ENCODE measurements around the gene P3H2. TPM values are rescaled to one million over a fixed set of nuclear protein-coding genes. Genes with fewer than 3 reads are reported as not detected.
"Not testable (repeated sequence)": the region's sequence is repeated elsewhere in the genome, so short reads cannot be mapped to it uniquely, and the experiment has no call there.

P3H2 gene, protein sequence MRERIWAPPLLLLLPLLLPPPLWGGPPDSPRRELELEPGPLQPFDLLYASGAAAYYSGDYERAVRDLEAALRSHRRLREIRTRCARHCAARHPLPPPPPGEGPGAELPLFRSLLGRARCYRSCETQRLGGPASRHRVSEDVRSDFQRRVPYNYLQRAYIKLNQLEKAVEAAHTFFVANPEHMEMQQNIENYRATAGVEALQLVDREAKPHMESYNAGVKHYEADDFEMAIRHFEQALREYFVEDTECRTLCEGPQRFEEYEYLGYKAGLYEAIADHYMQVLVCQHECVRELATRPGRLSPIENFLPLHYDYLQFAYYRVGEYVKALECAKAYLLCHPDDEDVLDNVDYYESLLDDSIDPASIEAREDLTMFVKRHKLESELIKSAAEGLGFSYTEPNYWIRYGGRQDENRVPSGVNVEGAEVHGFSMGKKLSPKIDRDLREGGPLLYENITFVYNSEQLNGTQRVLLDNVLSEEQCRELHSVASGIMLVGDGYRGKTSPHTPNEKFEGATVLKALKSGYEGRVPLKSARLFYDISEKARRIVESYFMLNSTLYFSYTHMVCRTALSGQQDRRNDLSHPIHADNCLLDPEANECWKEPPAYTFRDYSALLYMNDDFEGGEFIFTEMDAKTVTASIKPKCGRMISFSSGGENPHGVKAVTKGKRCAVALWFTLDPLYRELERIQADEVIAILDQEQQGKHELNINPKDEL
- total RNA-seq: not detected in 2 replicates

DNA sequence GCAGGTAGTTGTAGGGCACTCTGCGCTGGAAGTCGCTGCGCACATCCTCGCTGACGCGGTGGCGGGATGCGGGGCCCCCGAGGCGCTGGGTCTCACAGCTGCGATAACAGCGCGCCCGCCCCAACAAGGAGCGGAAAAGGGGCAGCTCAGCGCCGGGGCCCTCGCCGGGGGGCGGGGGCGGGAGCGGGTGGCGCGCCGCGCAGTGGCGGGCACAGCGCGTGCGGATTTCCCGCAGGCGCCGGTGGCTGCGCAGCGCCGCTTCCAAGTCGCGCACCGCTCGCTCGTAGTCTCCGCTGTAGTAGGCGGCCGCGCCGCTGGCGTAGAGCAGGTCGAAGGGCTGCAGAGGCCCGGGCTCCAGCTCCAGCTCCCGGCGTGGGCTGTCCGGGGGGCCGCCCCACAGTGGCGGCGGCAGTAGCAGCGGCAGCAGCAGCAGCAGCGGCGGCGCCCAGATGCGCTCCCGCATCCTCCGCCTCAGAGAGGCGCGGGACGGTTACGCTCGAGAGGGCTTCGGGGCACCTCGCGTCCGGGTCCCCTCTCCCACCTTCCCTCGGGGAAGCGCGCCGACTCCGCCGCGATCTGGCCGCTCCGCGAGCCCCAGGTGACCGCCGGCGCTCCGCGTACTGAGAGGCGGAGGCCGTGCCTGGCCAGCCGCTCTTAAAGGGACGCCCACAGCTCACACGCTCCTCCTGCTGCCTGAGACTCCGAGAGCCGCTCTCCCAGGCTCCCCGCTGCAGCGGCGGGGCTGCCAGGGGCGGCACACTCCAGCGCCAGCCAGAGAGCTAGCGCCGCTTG lies at the start of gene P3H2:
P3H2 (minus strand) TSS at position 629 of the 792 bp plus-strand sequence; CDS start at position 463, 166 bp downstream.
- Mint-ChIP-seq H3K9me3 (no peaks in the 10 kb centered on the region), H3K36me3 (ENCODE audit: low read depth) (no peaks in the 10 kb centered on the region), H3K27me3 (ENCODE audit: insufficient read depth) (peaks cover 56% of the 10 kb centered on the region), H3K4me1 (ENCODE audit: low read depth) (peaks cover 5% of the 10 kb centered on the region), H3K4me3 (peak within 1 kb of the TSS; percentile 40), H3K27ac (no peak within 1 kb of the TSS)
- DNase-seq (ENCODE audit: low spot score): no peak
- intact Hi-C loops (cut with micrococcal nuclease): no loop called here

DNA sequence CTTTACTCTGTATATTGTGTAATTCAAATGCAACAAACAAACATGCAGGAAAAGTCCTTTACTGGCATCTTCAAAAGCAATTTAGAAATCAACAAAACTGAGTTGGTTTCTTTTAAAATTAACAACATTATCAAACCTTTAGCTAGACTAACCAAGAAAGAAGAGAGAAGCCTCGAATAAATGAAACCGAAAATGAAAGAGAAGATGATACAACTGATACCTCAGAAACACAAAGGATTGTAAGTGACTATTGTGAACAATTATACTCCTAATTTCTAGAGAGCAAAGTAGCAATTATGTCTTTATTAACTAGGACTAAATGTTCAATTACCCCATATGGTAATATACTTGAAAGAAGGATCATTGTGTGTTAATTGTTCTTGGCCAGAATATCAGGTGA lies 49.2 kb upstream of the P3H2 start:
- H3K9me3 Mint-ChIP-seq: no peaks in the 10 kb centered on the region
- peak overlapping the region; percentile 24 for H3K4me3 Mint-ChIP-seq
- H3K27me3 Mint-ChIP-seq (ENCODE audit: insufficient read depth): peaks cover 8% of the 10 kb centered on the region
- H3K27ac Mint-ChIP-seq: no peak overlapping the region
- intact Hi-C loops (cut with micrococcal nuclease): loop anchor here (2.0 kb wide), 1 partner anchor 33 kb away; no protein-coding TSS in a partner anchor
- no peaks in the 10 kb centered on the region for H3K36me3 Mint-ChIP-seq (ENCODE audit: low read depth)
- peaks cover 11% of the 10 kb centered on the region for H3K4me1 Mint-ChIP-seq (ENCODE audit: low read depth)
- DNase-seq (ENCODE audit: low spot score): no peak

DNA sequence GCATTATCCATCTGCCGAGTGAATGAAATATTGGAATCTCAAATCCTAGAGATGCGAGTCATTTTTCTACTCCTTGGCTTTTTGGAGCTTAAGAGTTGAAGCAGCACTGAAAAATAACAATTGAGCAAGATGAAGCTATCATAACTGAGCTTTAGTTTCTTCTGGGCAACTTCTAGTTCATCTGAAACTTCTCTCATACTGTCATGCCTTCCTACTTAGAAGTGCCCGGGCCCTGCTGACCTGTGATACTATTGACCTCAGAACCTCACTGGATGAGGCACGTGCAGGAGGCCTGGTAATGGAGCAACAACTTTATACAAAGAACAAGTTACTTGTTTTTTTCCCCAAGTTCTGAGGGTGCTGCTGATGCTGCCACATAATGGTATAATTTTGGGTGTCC lies 48.5 kb upstream of the P3H2 start:
- peak overlapping the region; percentile 24 for H3K4me3 Mint-ChIP-seq
- intact Hi-C loops (cut with micrococcal nuclease): no loop called here

DNA sequence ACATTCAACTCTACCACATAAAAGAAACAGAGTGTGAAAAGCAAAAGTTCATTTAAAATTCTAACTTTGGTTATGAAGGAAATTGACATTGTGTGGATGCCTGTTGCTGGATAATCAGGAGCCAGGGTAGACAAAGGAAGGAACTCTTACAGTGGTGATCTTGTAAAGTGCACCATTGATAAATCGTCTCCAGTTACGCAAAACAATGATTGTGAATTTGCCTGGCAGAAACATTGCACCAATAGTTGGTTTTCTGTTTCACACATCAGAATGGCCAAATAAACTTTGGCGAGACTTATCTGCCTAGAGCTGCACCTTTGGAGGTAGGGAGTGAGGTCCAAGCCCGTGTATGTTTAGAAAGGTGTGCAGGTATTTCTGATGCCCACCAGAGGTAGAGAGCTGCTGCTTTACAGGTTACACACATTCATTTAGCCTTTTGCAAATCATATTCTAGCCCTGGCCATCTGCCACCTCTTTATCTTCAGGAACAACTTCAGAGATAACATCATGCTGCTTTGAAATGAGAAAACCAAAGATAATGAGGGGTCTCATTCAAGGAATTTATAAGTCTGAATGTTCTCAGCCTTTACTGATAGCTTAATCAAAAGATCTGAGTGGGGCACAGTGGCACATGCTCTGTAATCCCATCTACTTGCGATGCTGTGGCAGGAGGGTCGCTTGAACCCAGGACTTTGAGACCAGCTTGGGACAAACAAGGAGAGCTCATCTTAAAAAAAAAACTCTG lies 47.4 kb upstream of the P3H2 start:
- Mint-ChIP-seq H3K4me1 (ENCODE audit: low read depth) (peaks cover 11% of the 10 kb centered on the region), H3K9me3 (no peaks in the 10 kb centered on the region), H3K4me3 (no peak overlapping the region), H3K27me3 (ENCODE audit: insufficient read depth) (peaks cover 8% of the 10 kb centered on the region), H3K36me3 (ENCODE audit: low read depth) (no peaks in the 10 kb centered on the region), H3K27ac (no peak overlapping the region)
- intact Hi-C loops (cut with micrococcal nuclease): no loop called here
- no peak for DNase-seq (ENCODE audit: low spot score)

More for the DNA sequence above, 48.5 kb upstream of the P3H2 start:
- DNase-seq (ENCODE audit: low spot score): no peak
- peaks cover 11% of the 10 kb centered on the region for H3K4me1 Mint-ChIP-seq (ENCODE audit: low read depth)
- peaks cover 8% of the 10 kb centered on the region for H3K27me3 Mint-ChIP-seq (ENCODE audit: insufficient read depth)
- H3K9me3 Mint-ChIP-seq: no peaks in the 10 kb centered on the region
- H3K36me3 Mint-ChIP-seq (ENCODE audit: low read depth): no peaks in the 10 kb centered on the region
- no peak overlapping the region for H3K27ac Mint-ChIP-seq

DNA sequence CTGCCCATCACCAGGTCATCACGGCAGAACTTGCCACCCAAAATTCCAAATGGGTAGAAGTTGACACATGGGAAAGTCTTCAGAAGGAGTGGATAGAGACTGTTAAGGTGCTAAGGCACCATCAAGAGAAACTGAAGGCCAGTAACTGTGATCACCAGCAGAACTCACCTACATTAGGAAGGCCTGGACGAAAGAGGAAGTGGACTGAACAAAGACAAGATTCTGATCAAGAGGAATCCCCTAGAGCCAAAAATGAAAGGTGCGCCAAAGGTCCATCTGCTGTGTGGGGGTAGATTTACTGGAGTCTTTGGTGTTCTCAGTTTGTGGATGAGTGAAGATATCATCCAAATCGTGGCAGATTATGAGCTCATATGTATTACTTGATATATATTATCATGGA lies 46.3 kb upstream of the P3H2 start:
- no peaks in the 10 kb centered on the region for H3K36me3 Mint-ChIP-seq (ENCODE audit: low read depth)
- no peak overlapping the region for H3K27ac Mint-ChIP-seq
- no peaks in the 10 kb centered on the region for H3K9me3 Mint-ChIP-seq

DNA sequence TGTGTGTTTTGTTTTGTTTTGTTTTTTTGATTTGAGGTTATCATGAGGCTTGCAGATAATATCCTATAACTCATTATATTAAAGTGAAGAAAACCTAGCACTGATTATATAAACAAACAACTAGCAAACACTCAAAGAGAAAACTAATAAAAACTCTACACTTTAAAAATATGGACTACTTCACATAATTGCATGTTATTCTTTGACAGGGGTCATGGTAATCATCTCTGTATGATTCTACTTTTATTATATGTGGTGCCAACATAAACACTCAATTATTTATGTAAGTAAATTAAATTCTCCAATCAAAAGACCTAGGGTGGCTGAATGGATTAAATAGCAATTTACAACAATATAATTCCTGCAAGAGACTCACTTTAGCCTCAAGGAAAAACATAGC lies 44.6 kb upstream of the P3H2 start:
- H3K36me3 Mint-ChIP-seq (ENCODE audit: low read depth): no peaks in the 10 kb centered on the region
- intact Hi-C loops (cut with micrococcal nuclease): no loop called here
- no peak for DNase-seq (ENCODE audit: low spot score)

More for the DNA sequence above, 46.3 kb upstream of the P3H2 start:
- Mint-ChIP-seq H3K27me3 (ENCODE audit: insufficient read depth) (peaks cover 6% of the 10 kb centered on the region), H3K4me1 (ENCODE audit: low read depth) (peaks cover 11% of the 10 kb centered on the region), H3K4me3 (no peak overlapping the region)
- no peak for DNase-seq (ENCODE audit: low spot score)
- intact Hi-C loops (cut with micrococcal nuclease): no loop called here

DNA sequence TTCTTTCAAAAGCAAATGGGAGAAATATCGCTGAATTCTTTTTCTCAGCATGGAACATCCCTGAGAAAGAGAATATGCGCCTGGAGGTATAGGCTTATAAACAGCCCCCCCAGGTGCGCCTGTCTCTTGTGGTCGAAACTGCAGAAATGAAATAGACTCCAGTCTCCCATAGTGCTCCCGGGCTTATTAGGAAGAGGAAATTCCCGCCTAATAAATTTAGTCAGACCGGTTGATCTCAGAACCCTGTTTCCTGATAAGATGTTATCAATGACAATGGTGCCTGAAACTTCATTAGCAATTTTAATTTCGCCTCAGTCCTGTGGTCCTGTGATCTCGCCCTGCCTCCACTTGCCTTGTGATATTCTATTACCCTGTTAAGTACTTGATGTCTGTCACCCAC lies 41.3 kb upstream of the P3H2 start:
- H3K36me3 Mint-ChIP-seq (ENCODE audit: low read depth); H3K4me1 Mint-ChIP-seq (ENCODE audit: low read depth); DNase-seq (ENCODE audit: low spot score); H3K27ac Mint-ChIP-seq; H3K4me3 Mint-ChIP-seq; intact Hi-C loops (cut with micrococcal nuclease); H3K27me3 Mint-ChIP-seq (ENCODE audit: insufficient read depth); H3K9me3 Mint-ChIP-seq: not testable (repeated sequence)

More for the DNA sequence above, 44.6 kb upstream of the P3H2 start:
- Mint-ChIP-seq H3K27ac (no peak overlapping the region), H3K27me3 (ENCODE audit: insufficient read depth) (peaks cover 4% of the 10 kb centered on the region), H3K4me1 (ENCODE audit: low read depth) (peaks cover 11% of the 10 kb centered on the region), H3K9me3 (no peaks in the 10 kb centered on the region), H3K4me3 (no peak overlapping the region)

DNA sequence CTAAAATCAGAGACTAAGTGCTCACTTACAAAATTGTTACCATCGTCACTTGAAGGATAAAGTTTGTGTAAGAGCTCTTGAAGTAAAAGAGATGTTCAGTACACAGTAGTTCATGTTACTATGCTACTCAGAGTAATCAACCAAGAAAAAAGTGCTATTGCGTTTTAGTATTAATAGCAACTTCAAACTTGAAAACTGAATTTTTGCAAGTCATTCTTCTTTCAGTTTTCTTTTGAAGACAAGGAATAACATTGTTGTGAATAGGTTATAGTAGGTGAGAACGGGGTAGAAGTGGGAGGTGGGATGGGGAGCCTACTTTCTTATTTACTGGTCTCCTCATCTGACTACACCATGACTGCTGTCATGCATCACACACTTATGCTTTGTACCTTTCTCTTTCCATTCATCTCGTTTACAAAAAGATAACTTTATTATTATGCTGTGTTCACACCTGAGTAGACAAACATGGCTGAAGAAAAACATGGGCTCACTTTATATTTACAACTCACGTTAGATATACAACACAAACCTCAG lies 39.3 kb upstream of the P3H2 start:
- H3K4me1 Mint-ChIP-seq (ENCODE audit: low read depth): no peaks in the 10 kb centered on the region
- no peak overlapping the region for H3K27ac Mint-ChIP-seq
- H3K9me3 Mint-ChIP-seq: no peaks in the 10 kb centered on the region
- intact Hi-C loops (cut with micrococcal nuclease): no loop called here
- H3K36me3 Mint-ChIP-seq (ENCODE audit: low read depth): no peaks in the 10 kb centered on the region
- DNase-seq (ENCODE audit: low spot score): no peak
- H3K4me3 Mint-ChIP-seq: no peak overlapping the region
- peaks cover 1% of the 10 kb centered on the region for H3K27me3 Mint-ChIP-seq (ENCODE audit: insufficient read depth)

DNA sequence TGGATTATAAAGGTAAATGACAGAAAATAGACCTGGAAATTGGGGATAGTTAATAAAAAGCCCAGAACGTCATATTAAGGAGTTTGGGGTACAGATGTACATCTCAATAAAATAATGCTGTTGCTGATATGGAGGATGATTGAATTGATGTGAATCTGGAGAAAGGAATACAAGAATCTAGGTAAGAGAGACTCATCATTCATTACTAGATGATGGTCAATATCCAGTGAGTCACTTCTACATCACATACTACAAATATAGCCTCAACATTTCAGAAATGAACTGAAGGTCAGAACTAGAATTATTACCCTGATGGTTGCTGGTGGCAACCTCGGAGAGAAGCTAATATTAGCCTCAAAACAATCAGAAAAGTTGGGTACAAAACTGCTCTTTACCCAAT lies 37.6 kb upstream of the P3H2 start:
- Mint-ChIP-seq H3K27me3 (ENCODE audit: insufficient read depth) (no peaks in the 10 kb centered on the region), H3K27ac (no peak overlapping the region), H3K36me3 (ENCODE audit: low read depth) (no peaks in the 10 kb centered on the region), H3K9me3 (no peaks in the 10 kb centered on the region), H3K4me3 (no peak overlapping the region), H3K4me1 (ENCODE audit: low read depth) (no peaks in the 10 kb centered on the region)
- intact Hi-C loops (cut with micrococcal nuclease): no loop called here
- DNase-seq (ENCODE audit: low spot score): no peak

DNA sequence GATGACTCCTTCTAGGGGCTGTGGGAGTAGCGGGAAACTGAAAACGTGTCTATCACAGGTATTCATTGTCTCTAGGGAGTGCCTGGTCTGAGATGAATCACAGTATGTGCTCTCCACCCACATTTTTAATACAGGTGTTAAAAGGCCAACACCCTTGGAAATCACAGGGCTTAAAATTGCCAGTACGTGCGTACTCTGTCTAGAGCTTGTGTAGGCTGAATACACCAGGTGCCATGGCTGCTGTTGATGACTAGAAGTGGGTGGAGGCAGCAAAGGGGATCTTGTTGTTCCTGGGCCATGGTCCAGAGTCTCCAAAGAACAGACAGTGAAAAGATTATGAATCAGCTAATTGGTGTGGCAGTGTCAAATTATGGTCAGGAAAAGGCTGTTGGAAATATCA lies 35.1 kb upstream of the P3H2 start:
- Mint-ChIP-seq H3K27me3 (ENCODE audit: insufficient read depth) (no peaks in the 10 kb centered on the region), H3K9me3 (no peaks in the 10 kb centered on the region), H3K27ac (no peak overlapping the region), H3K36me3 (ENCODE audit: low read depth) (no peaks in the 10 kb centered on the region), H3K4me3 (no peak overlapping the region), H3K4me1 (ENCODE audit: low read depth) (no peaks in the 10 kb centered on the region)
- intact Hi-C loops (cut with micrococcal nuclease): no loop called here
- no peak for DNase-seq (ENCODE audit: low spot score)

DNA sequence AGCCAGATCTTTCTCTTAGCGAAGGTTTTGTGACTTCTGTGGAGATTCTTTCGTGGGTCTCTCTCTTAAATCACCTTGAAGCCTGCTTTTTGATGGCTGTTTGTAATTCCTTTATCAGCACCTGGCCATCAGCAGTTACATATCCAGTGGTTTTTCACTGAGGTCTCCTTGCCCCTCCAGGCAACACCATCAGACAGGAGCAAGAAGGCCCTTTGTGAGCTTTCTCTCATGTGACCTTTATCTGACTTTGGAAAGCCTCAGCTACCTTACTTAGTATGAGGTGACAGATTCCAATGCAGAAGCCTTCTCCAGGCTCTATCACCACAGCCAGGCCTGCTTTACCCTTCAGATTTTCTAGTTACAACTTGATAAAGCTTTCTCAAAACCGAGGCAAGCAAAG lies 30.0 kb upstream of the P3H2 start:
- H3K4me1 Mint-ChIP-seq (ENCODE audit: low read depth): no peaks in the 10 kb centered on the region
- H3K9me3 Mint-ChIP-seq: no peaks in the 10 kb centered on the region
- no peaks in the 10 kb centered on the region for H3K27me3 Mint-ChIP-seq (ENCODE audit: insufficient read depth)
- no peak for DNase-seq (ENCODE audit: low spot score)
- no peak overlapping the region for H3K27ac Mint-ChIP-seq
- intact Hi-C loops (cut with micrococcal nuclease): no loop called here
- H3K4me3 Mint-ChIP-seq: no peak overlapping the region
- H3K36me3 Mint-ChIP-seq (ENCODE audit: low read depth): no peaks in the 10 kb centered on the region
